Measurements from ENCODE around the gene THBS4. TPM values are rescaled to one million over a fixed set of nuclear protein-coding genes. Genes with fewer than 3 reads are reported as not detected.

The THBS4 gene
- total and polyA plus RNA-seq, 8 donors = 3.7 to 56.8 (median 8.6) TPM

- no peak for TF ChIP-seq CTCF (IDR thresholded peaks at IDR 0.05)
- 80 to 94% methylated on average over 10 of the region's 10 CpGs for WGBS, 2 donors
- DNase-seq = no peak
- intact Hi-C loops (cut with DNase I) = no loop called here
- Histone ChIP-seq H3K4me3 (no peak overlapping the region), H3K9me3 (no peaks in the 10 kb centered on the region), H3K36me3 (no peaks in the 10 kb centered on the region), H3K27ac (no peak overlapping the region), H3K27me3 (no peaks in the 10 kb centered on the region), H3K4me1 (no peaks in the 10 kb centered on the region)
- no peak for ATAC-seq
- FAIRE-seq = no peak
Observed at GRCh38 chr5:80070338-80071056, 35.3 kb downstream of the THBS4 start.

- H3K9me3 ChIP-seq = no peaks in the 10 kb centered on the region
- TF ChIP-seq CTCF (IDR thresholded peaks at IDR 0.05) = no peak
- intact Hi-C loops (cut with DNase I) = no loop called here
- H3K36me3 ChIP-seq = no peaks in the 10 kb centered on the region
- no peaks in the 10 kb centered on the region for H3K27me3 ChIP-seq
- WGBS, 2 donors = 64 to 75% methylated on average over 2 of the region's 2 CpGs
- no peak for ATAC-seq
- no peak for DNase-seq
- no peak for FAIRE-seq
- no peaks in the 10 kb centered on the region for H3K4me1 ChIP-seq
- no peak overlapping the region for H3K27ac ChIP-seq
- no peak overlapping the region for H3K4me3 ChIP-seq
Observed at GRCh38 chr5:80071510-80072021, 36.4 kb downstream of the THBS4 start.

GRCh38 chr5:80072103-80073073, 37.2 kb downstream of the THBS4 start:
- H3K36me3 ChIP-seq = no peaks in the 10 kb centered on the region
- no peaks in the 10 kb centered on the region for H3K9me3 ChIP-seq
- H3K4me3 ChIP-seq = no peak overlapping the region
- no peak for FAIRE-seq
- TF ChIP-seq CTCF (IDR thresholded peaks at IDR 0.05) = no peak
- H3K4me1 ChIP-seq = no peaks in the 10 kb centered on the region
- intact Hi-C loops (cut with DNase I) = no loop called here
- no peak for ATAC-seq
- WGBS, 2 donors = 72 to 78% methylated on average over 10 of the region's 10 CpGs
- H3K27ac ChIP-seq = no peak overlapping the region
- DNase-seq = no peak
- H3K27me3 ChIP-seq = no peaks in the 10 kb centered on the region

GRCh38 chr5:80076131-80077050, 41.2 kb downstream of the THBS4 start:
- no peak for ATAC-seq

More at GRCh38 chr5:80076131-80077050, 41.2 kb downstream of the THBS4 start:
- Histone ChIP-seq H3K36me3 (no peaks in the 10 kb centered on the region), H3K27me3 (no peaks in the 10 kb centered on the region), H3K27ac (no peak overlapping the region), H3K4me3 (no peak overlapping the region), H3K4me1 (no peaks in the 10 kb centered on the region), H3K9me3 (no peaks in the 10 kb centered on the region)
- FAIRE-seq (no peak), DNase-seq (no peak)
- 86 to 90% methylated on average over 10 of the region's 10 CpGs for WGBS, 2 donors
- TF ChIP-seq CTCF (IDR thresholded peaks at IDR 0.05) = no peak
- intact Hi-C loops (cut with DNase I) = no loop called here
